ENCODE results near the gene BPTF.
A peak's percentile ranks its signal among the peaks of the same experiment; 100 is the strongest.

The BPTF gene

GRCh38 chr17:67931227-67931626 is 105.9 kb downstream of the BPTF start:
- Histone ChIP-seq H3K27ac (ENCODE audit: low read length, poor library complexity, severe bottlenecking) (no peak overlapping the region), H3K9ac (ENCODE audit: low read length) (no peak overlapping the region), H3K9me3 (ENCODE audit: control insufficient read depth, low read length) (no peaks in the 10 kb centered on the region), H3K27me3 (ENCODE audit: control insufficient read depth in 1 of 2, insufficient read depth in 1 of 2, low read length in 2 of 2) (no peaks in the 10 kb centered on the region), H3K79me1 (replicated peaks; ENCODE audit: low read length, poor library complexity, severe bottlenecking) (peaks cover 8% of the 10 kb centered on the region), H2BK120ac (ENCODE audit: low read depth, low read length) (no peak overlapping the region), H3K18ac (ENCODE audit: low read depth in 1 of 2, low read length in 2 of 2) (no peak overlapping the region), H3K4me2 (ENCODE audit: low read length, poor library complexity, severe bottlenecking) (no peak overlapping the region), H3K4ac (ENCODE audit: low read depth in 1 of 2, low read length in 2 of 2) (no peak overlapping the region), H4K91ac (ENCODE audit: low read length) (no peak overlapping the region), H2AFZ (ENCODE audit: low read depth, low read length) (no peak overlapping the region), H4K8ac (ENCODE audit: low read length) (no peak overlapping the region), H2BK12ac (ENCODE audit: low read length in 2 of 2) (no peak overlapping the region), H2AK5ac (ENCODE audit: low read length, severe bottlenecking) (no peak overlapping the region), H3K23ac (ENCODE audit: low read length in 2 of 2) (no peak overlapping the region), H3K4me1 (ENCODE audit: control insufficient read depth, insufficient read depth, low read depth, low read length) (no peaks in the 10 kb centered on the region), H3K14ac (ENCODE audit: low read length in 2 of 2) (no peak overlapping the region), H2BK5ac (ENCODE audit: low read depth, low read length, poor library complexity, severe bottlenecking) (no peak overlapping the region), H3K36me3 (ENCODE audit: control insufficient read depth in 1 of 2, insufficient read depth in 2 of 2, low read depth in 1 of 2, low read length in 2 of 2) (peaks cover 44 to 93% of the 10 kb centered on the region in 2 experiments), H2BK15ac (ENCODE audit: low read depth, poor library complexity, severe bottlenecking) (no peak overlapping the region), H3K4me3 (ENCODE audit: insufficient read depth in 1 of 2, low read depth in 1 of 2, low read length in 2 of 2) (no peak overlapping the region)
- 94% methylated on average over 2 of the region's 5 CpGs for WGBS
- DNase-seq: no peak

GRCh38 chr17:67942810-67943209 is 117.5 kb downstream of the BPTF start:
- Histone ChIP-seq H4K8ac (ENCODE audit: low read length) (no peak overlapping the region), H2AK5ac (ENCODE audit: low read length, severe bottlenecking) (no peak overlapping the region), H3K14ac (ENCODE audit: low read length in 2 of 2) (no peak overlapping the region), H2BK15ac (ENCODE audit: low read depth, poor library complexity, severe bottlenecking) (no peak overlapping the region), H3K4me2 (ENCODE audit: low read length, poor library complexity, severe bottlenecking) (no peak overlapping the region), H2BK120ac (ENCODE audit: low read depth, low read length) (no peak overlapping the region), H3K9ac (ENCODE audit: low read length) (no peak overlapping the region), H3K27ac (ENCODE audit: low read length, poor library complexity, severe bottlenecking) (no peak overlapping the region), H3K4me1 (ENCODE audit: control insufficient read depth, insufficient read depth, low read depth, low read length) (no peaks in the 10 kb centered on the region), H2AFZ (ENCODE audit: low read depth, low read length) (no peak overlapping the region), H2BK5ac (ENCODE audit: low read depth, low read length, poor library complexity, severe bottlenecking) (no peak overlapping the region), H3K18ac (ENCODE audit: low read depth in 1 of 2, low read length in 2 of 2) (no peak overlapping the region), H2BK12ac (ENCODE audit: low read length in 2 of 2) (no peak overlapping the region), H3K27me3 (ENCODE audit: control insufficient read depth in 1 of 2, insufficient read depth in 1 of 2, low read length in 2 of 2) (no peaks in the 10 kb centered on the region), H3K79me1 (replicated peaks; ENCODE audit: low read length, poor library complexity, severe bottlenecking) (peaks cover 7% of the 10 kb centered on the region), H3K9me3 (ENCODE audit: control insufficient read depth, low read length) (no peaks in the 10 kb centered on the region), H3K4me3 (ENCODE audit: insufficient read depth in 1 of 2, low read depth in 1 of 2, low read length in 2 of 2) (no peak overlapping the region), H4K91ac (ENCODE audit: low read length) (no peak overlapping the region), H3K36me3 (ENCODE audit: control insufficient read depth in 1 of 2, insufficient read depth in 2 of 2, low read depth in 1 of 2, low read length in 2 of 2) (peaks cover 35 to 94% of the 10 kb centered on the region in 2 experiments), H3K4ac (ENCODE audit: low read depth in 1 of 2, low read length in 2 of 2) (no peak overlapping the region), H3K23ac (ENCODE audit: low read length in 2 of 2) (no peak overlapping the region)
- peak; percentile 7 for DNase-seq
- 90% methylated on average over 3 of the region's 3 CpGs for WGBS

GRCh38 chr17:67944035-67944434 is 118.7 kb downstream of the BPTF start:
- Histone ChIP-seq H3K9ac (ENCODE audit: low read length) (no peak overlapping the region), H3K79me1 (replicated peaks; ENCODE audit: low read length, poor library complexity, severe bottlenecking) (peaks cover 11% of the 10 kb centered on the region), H3K27ac (ENCODE audit: low read length, poor library complexity, severe bottlenecking) (no peak overlapping the region), H2BK120ac (ENCODE audit: low read depth, low read length) (no peak overlapping the region), H3K36me3 (ENCODE audit: control insufficient read depth in 1 of 2, insufficient read depth in 2 of 2, low read depth in 1 of 2, low read length in 2 of 2) (peaks cover 43 to 95% of the 10 kb centered on the region in 2 experiments), H4K8ac (ENCODE audit: low read length) (no peak overlapping the region), H3K18ac (ENCODE audit: low read depth in 1 of 2, low read length in 2 of 2) (no peak overlapping the region), H3K9me3 (ENCODE audit: control insufficient read depth, low read length) (no peaks in the 10 kb centered on the region), H4K91ac (ENCODE audit: low read length) (no peak overlapping the region), H2BK12ac (ENCODE audit: low read length in 2 of 2) (no peak overlapping the region), H2AFZ (ENCODE audit: low read depth, low read length) (no peak overlapping the region), H2BK5ac (ENCODE audit: low read depth, low read length, poor library complexity, severe bottlenecking) (no peak overlapping the region), H3K4me2 (ENCODE audit: low read length, poor library complexity, severe bottlenecking) (no peak overlapping the region), H3K23ac (ENCODE audit: low read length in 2 of 2) (no peak overlapping the region), H2AK5ac (ENCODE audit: low read length, severe bottlenecking) (no peak overlapping the region), H3K4me3 (ENCODE audit: insufficient read depth in 1 of 2, low read depth in 1 of 2, low read length in 2 of 2) (no peak overlapping the region), H3K14ac (ENCODE audit: low read length in 2 of 2) (no peak overlapping the region), H3K4me1 (ENCODE audit: control insufficient read depth, insufficient read depth, low read depth, low read length) (no peaks in the 10 kb centered on the region), H3K4ac (ENCODE audit: low read depth in 1 of 2, low read length in 2 of 2) (no peak overlapping the region), H2BK15ac (ENCODE audit: low read depth, poor library complexity, severe bottlenecking) (no peak overlapping the region), H3K27me3 (ENCODE audit: control insufficient read depth in 1 of 2, insufficient read depth in 1 of 2, low read length in 2 of 2) (no peaks in the 10 kb centered on the region)
- WGBS: 98% methylated on average over 5 of the region's 5 CpGs
- no peak for DNase-seq

GRCh38 chr17:67946513-67946912 is 121.2 kb downstream of the BPTF start:
- Histone ChIP-seq H3K27ac (ENCODE audit: low read length, poor library complexity, severe bottlenecking) (no peak overlapping the region), H2AFZ (ENCODE audit: low read depth, low read length) (no peak overlapping the region), H4K8ac (ENCODE audit: low read length) (no peak overlapping the region), H3K4me3 (ENCODE audit: insufficient read depth in 1 of 2, low read depth in 1 of 2, low read length in 2 of 2) (no peak overlapping the region), H3K23ac (ENCODE audit: low read length in 2 of 2) (no peak overlapping the region), H3K4me1 (ENCODE audit: control insufficient read depth, insufficient read depth, low read depth, low read length) (peaks cover 2% of the 10 kb centered on the region), H3K14ac (ENCODE audit: low read length in 2 of 2) (no peak overlapping the region), H2BK120ac (ENCODE audit: low read depth, low read length) (no peak overlapping the region), H2AK5ac (ENCODE audit: low read length, severe bottlenecking) (no peak overlapping the region), H4K91ac (ENCODE audit: low read length) (no peak overlapping the region), H2BK12ac (ENCODE audit: low read length in 2 of 2) (no peak overlapping the region), H3K36me3 (ENCODE audit: control insufficient read depth in 1 of 2, insufficient read depth in 2 of 2, low read depth in 1 of 2, low read length in 2 of 2) (peaks cover 38 to 89% of the 10 kb centered on the region in 2 experiments), H3K79me1 (replicated peaks; ENCODE audit: low read length, poor library complexity, severe bottlenecking) (peaks cover 9% of the 10 kb centered on the region), H3K18ac (ENCODE audit: low read depth in 1 of 2, low read length in 2 of 2) (no peak overlapping the region), H3K27me3 (ENCODE audit: control insufficient read depth in 1 of 2, insufficient read depth in 1 of 2, low read length in 2 of 2) (no peaks in the 10 kb centered on the region), H3K9me3 (ENCODE audit: control insufficient read depth, low read length) (no peaks in the 10 kb centered on the region), H2BK5ac (ENCODE audit: low read depth, low read length, poor library complexity, severe bottlenecking) (no peak overlapping the region), H3K9ac (ENCODE audit: low read length) (no peak overlapping the region), H2BK15ac (ENCODE audit: low read depth, poor library complexity, severe bottlenecking) (no peak overlapping the region), H3K4me2 (ENCODE audit: low read length, poor library complexity, severe bottlenecking) (no peak overlapping the region), H3K4ac (ENCODE audit: low read depth in 1 of 2, low read length in 2 of 2) (no peak overlapping the region)
- no peak for DNase-seq

All from mesenchymal stem cell (in vitro differentiated cells and primary cell).